ENCODE data around the gene ANKS3. TPM values are rescaled to one million over a fixed set of nuclear protein-coding genes. Genes with fewer than 3 reads are reported as not detected.

ANKS3 gene
- total RNA-seq, 6 experiments from 2014 or later = 16.7 to 23.1 (median 19.7) TPM

DNA sequence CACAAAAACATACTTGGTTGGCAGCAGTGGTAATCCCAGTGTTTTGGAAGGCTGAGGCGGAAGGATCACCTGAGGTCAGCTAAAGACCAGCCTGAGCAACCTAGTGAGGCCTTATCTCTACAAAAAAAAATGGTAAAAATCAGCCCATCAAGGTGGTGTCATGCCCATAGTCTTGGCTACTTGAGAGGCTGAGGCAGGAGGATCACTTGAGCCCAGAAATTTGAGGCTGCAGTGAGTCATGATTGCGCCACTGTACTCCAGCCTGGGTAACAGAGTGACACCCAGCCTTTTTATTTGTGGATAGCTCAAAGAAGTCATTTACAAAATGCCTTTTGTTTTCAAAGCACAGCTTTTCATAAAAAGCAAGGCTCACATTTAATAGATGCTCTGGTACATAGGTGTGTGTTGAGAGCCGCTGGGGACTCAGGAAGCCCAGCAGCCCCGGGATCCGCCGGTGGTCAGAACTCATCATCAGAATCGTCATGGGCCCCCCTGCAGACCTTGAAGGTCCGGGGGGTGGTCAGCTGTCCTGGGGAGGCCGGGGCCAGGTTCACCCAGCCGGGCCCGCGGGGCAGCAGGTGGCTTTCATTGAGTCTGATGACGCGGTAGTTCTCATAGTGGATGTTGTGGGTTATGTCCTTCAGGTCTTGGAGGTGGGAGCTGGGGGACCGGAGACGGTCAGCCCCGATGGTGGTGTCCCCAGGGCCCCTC, 43.4 kb upstream of the ANKS3 start:
- TF ChIP-seq, protein P1, sequence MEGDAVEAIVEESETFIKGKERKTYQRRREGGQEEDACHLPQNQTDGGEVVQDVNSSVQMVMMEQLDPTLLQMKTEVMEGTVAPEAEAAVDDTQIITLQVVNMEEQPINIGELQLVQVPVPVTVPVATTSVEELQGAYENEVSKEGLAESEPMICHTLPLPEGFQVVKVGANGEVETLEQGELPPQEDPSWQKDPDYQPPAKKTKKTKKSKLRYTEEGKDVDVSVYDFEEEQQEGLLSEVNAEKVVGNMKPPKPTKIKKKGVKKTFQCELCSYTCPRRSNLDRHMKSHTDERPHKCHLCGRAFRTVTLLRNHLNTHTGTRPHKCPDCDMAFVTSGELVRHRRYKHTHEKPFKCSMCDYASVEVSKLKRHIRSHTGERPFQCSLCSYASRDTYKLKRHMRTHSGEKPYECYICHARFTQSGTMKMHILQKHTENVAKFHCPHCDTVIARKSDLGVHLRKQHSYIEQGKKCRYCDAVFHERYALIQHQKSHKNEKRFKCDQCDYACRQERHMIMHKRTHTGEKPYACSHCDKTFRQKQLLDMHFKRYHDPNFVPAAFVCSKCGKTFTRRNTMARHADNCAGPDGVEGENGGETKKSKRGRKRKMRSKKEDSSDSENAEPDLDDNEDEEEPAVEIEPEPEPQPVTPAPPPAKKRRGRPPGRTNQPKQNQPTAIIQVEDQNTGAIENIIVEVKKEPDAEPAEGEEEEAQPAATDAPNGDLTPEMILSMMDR (IDR thresholded peaks at IDR 0.05) = no peak
- H3K9me3 Mint-ChIP-seq = no peaks in the 10 kb centered on the region
- no peak overlapping the region for H3K27ac Mint-ChIP-seq
- H3K4me3 Mint-ChIP-seq = no peak overlapping the region
- no peak for DNase-seq
- H3K4me1 Mint-ChIP-seq (ENCODE audit: low read depth) = peaks cover 12% of the 10 kb centered on the region
- H3K27me3 Mint-ChIP-seq (ENCODE audit: insufficient read depth) = no peaks in the 10 kb centered on the region; the same call in none of the 2 replicates
- no peaks in the 10 kb centered on the region for H3K36me3 Mint-ChIP-seq (ENCODE audit: low read depth)

DNA sequence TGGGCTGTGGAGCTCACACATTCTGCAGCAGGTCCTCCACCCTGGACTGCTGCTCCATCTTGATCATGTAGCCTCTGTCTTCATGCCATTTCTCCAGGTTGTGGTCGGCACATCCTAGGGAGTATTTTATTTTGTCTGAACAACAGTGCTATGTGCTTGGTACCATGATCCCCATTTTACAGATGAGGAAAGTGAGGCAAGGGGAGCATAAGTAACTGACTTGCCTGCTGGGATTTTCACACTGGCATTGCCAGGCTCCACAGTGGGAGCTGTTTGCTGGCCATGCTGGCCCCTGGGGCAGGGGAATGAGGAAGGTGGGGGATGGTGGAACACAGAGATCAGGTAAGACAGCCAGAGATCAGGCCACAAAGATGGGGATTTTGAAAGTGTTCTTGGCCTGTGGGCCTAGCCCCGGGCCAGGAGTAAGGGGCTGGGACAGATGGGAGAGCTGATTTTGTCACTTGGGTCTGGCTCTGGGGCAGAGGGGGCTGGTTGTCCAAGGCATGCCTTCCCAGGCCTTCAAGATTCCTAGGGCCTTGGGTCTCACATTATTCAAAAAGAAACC, 42.2 kb upstream of the ANKS3 start:
- Mint-ChIP-seq H3K4me3 (no peak overlapping the region), H3K36me3 (ENCODE audit: low read depth) (no peaks in the 10 kb centered on the region), H3K27ac (no peak overlapping the region), H3K4me1 (ENCODE audit: low read depth) (peaks cover 12% of the 10 kb centered on the region), H3K27me3 (ENCODE audit: insufficient read depth) (no peaks in the 10 kb centered on the region; the same call in none of the 2 replicates), H3K9me3 (no peaks in the 10 kb centered on the region)
- TF ChIP-seq, protein P1 (IDR thresholded peaks at IDR 0.05) = no peak
- no peak for DNase-seq

DNA sequence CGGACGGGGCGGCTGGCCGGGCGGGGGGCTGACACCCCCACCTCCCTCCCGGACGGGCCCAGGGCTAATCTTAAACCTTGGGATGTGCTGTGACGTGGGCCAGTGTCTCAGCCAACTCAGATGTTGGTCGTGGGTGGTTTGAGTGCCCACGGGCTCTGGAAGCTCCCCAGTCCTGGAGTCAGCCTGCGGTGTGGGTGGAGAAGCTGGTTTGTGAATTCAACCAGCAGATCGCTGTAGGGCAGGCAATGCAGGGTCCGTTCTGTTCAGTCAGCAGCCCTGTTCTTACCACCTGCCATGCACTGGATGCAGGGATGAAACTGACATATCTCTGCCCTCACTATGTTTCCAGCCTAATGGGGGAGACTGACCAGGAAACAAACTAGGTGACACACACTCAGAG, 40.9 kb upstream of the ANKS3 start:
- no peaks in the 10 kb centered on the region for H3K36me3 Mint-ChIP-seq (ENCODE audit: low read depth)
- H3K4me1 Mint-ChIP-seq (ENCODE audit: low read depth) = peaks cover 6% of the 10 kb centered on the region
- TF ChIP-seq, protein P1 (IDR thresholded peaks at IDR 0.05) = no peak
- no peak overlapping the region for H3K27ac Mint-ChIP-seq
- no peak overlapping the region for H3K4me3 Mint-ChIP-seq
- H3K9me3 Mint-ChIP-seq = no peaks in the 10 kb centered on the region
- no peak for DNase-seq
- no peaks in the 10 kb centered on the region; the same call in none of the 2 replicates for H3K27me3 Mint-ChIP-seq (ENCODE audit: insufficient read depth)

DNA sequence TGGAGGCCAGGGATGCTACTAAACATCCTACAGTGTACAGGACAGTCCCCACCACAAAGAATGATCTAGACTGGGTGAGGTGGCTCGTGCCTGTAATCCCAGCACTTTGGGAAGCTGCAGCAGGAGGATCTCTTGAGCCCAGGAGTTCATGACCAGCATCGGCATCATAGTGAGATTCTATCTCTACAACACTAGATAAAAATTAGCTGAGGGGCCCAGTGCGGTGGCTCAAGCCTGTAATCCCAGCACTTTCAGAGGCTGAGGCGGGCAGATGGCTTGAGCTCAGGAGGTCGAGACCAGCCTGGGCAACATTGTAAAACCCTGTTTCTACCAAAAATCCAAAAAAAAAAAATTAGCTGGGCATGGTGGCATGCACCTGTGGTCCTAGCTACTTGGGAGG, 38.3 kb upstream of the ANKS3 start:
- H3K27me3 Mint-ChIP-seq (ENCODE audit: insufficient read depth) = no peaks in the 10 kb centered on the region; the same call in 1 of the 2 replicates
- H3K4me3 Mint-ChIP-seq = no peak overlapping the region
- TF ChIP-seq, protein P1 (IDR thresholded peaks at IDR 0.05) = no peak
- no peak overlapping the region for H3K27ac Mint-ChIP-seq
- DNase-seq = no peak
- no peaks in the 10 kb centered on the region for H3K9me3 Mint-ChIP-seq
- H3K36me3 Mint-ChIP-seq (ENCODE audit: low read depth) = no peaks in the 10 kb centered on the region
- H3K4me1 Mint-ChIP-seq (ENCODE audit: low read depth) = peaks cover 22% of the 10 kb centered on the region

DNA sequence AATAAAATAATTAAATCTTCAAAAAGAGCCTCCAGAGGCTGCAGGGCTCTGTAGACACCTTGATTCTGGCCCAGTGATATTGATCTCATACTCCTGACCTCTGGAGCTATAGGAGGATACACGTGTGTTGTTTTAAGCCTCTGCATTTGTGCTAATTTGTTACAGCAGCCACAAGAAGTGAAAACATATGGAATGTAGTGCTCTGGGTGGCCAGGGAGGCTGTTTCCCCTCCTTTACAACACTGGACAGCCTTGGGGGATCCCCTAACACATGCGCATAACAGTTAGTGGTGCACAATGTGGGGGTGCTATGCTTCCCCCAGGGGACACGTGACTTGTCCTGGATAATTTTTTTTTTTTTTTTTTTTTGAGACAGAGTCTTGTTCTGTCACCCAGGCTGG, 37.6 kb upstream of the ANKS3 start:
- Mint-ChIP-seq H3K4me3 (no peak overlapping the region), H3K27ac (no peak overlapping the region), H3K27me3 (ENCODE audit: insufficient read depth) (no peaks in the 10 kb centered on the region; the same call in 1 of the 2 replicates), H3K4me1 (ENCODE audit: low read depth) (peaks cover 22% of the 10 kb centered on the region), H3K36me3 (ENCODE audit: low read depth) (no peaks in the 10 kb centered on the region), H3K9me3 (no peaks in the 10 kb centered on the region)
- DNase-seq = no peak
- TF ChIP-seq, protein P1 (IDR thresholded peaks at IDR 0.05) = no peak

Measured in HFFc6 (cell line).